HG03432 (cell line): Measurements from ENCODE around the gene POMP.
A peak's percentile ranks its signal among the peaks of the same experiment; 100 is the strongest.
"Not testable (repeated sequence)": the region's sequence is repeated elsewhere in the genome, so short reads cannot be mapped to it uniquely, and the experiment has no call there.

Experiments
- ATAC-seq: cut with Tn5 transposase; IDR thresholded peaks from one replicate; pipeline ENCODE4 v1.9.1; 2021; ENCODE audit warnings: mild to moderate bottlenecking, moderate library complexity; ENCODE audit not compliant: unreplicated experiment

The POMP gene

DNA sequence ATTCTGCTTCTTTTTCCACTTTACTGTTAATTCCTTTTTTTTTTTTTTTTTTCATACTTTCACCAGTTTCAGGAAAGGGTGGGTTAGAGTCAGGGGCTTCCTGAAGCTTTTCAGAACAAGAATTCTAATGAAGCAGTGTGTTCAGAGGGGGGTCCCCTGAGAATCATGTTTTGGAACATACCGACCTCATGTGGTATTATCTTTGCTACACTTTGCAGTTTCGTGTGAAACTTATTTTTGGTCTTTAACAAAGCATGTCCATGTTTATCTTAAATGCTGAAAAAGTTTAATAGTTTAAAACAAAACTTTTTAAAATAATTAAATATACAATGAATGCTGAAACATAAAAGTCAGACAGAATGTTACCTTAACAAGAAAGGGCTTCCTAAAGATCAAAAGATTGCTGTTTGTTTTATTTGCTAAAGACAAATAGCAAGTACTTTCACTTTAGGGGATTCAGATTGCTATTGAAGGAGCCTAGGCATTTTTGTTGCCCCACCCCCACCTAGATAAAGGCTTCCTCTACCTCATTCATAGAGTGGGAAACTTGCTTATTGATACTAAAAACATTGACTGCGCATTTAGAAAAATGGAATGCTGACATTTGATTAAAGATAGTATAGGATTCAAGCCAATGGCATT lies 21.1 kb upstream of the POMP start:
- ATAC-seq = no peak

DNA sequence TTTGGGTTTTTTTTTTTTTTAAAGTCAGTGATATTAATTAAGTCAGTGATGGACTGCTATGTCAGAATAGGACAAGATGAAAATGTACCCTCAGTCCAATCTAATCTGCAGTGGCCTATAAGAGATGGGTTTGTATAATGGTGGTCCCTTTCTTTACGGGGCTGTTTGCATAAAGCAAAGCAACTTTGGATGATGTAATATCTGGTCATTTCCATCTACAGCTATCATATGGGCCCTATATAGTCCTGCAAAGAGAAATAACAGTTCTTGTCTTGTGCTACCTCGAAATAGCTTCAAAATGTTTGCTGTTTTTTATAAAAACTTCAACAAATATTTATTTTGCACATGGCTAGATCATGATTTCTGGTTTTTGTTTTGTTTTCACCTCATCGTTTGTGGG lies 20.2 kb upstream of the POMP start:
- ATAC-seq = no peak

- no peak for ATAC-seq
Observed at GRCh38 chr13:28640861-28641599, 17.9 kb upstream of the POMP start.

- peak; percentile 80 for ATAC-seq
Observed at GRCh38 chr13:28641600-28641926, 17.4 kb upstream of the POMP start.

- no peak for ATAC-seq
Observed at GRCh38 chr13:28650284-28650683, 8.6 kb upstream of the POMP start.

DNA sequence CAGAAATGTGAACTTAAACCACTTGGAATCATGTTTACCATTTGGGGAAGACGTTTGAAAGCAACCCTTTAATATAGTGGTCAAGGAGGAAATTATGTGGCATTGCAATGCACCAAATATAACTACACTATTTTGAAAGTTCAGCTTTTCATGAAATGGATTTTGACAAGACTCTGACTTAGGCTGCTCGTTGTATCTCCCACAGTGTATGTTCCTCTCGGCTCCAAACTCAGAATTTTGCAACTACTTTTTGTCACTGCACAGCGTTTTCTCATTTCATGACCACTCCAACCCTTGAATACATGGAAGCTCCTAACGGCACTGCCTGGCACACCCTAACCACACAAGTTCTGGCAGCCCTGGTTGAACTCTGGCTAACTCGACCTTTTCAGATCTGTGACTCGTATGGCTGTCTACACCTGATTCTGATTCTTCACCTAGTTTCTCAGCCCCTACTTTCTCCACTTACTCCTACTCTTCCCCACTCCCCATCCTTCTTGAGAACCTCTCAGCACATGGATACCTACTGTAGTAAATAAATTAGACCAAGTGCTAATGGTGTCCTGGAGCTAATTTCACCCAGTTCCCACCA lies 7.0 kb upstream of the POMP start:
- ATAC-seq = no peak

DNA sequence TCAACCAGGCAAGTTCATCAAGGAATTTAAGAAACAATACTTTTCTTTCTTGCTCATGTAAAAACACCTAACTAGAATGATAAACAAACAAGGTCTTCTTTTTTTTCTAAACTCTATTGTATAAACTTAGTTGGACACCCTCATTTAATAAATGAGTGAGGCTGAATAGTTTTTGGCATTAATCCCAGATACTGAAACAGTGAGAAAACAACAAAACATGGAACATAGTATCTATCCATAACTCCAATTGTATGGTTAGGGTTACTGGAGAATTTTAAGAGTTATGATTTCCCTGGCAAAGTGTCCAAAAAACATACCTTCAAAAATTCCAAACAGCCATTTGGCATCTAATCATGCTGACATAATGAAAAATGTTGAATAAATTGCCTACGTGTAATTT lies 5.8 kb upstream of the POMP start:
- no peak for ATAC-seq

DNA sequence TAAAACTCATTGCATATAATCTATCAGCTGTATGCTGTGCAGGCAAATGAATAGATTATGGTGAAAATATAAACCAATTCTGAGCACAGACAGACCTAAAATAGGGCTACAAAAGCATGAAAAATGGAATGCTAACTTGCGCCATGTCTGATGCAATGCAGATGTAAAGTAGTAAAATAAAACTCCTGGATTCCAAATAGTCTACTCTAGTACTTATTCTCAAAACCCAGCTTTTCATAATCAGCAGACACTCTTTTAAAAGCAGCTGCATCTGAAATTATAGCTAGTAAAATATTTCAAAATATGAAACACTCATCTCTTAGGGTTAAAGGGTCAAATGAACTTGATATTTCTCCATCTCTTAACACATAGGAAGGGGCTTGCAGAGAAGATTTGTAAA lies 4.7 kb upstream of the POMP start:
- ATAC-seq = no peak

GRCh38 chr13:28655561-28655960 lies 3.4 kb upstream of the POMP start:
- ATAC-seq = no peak

DNA sequence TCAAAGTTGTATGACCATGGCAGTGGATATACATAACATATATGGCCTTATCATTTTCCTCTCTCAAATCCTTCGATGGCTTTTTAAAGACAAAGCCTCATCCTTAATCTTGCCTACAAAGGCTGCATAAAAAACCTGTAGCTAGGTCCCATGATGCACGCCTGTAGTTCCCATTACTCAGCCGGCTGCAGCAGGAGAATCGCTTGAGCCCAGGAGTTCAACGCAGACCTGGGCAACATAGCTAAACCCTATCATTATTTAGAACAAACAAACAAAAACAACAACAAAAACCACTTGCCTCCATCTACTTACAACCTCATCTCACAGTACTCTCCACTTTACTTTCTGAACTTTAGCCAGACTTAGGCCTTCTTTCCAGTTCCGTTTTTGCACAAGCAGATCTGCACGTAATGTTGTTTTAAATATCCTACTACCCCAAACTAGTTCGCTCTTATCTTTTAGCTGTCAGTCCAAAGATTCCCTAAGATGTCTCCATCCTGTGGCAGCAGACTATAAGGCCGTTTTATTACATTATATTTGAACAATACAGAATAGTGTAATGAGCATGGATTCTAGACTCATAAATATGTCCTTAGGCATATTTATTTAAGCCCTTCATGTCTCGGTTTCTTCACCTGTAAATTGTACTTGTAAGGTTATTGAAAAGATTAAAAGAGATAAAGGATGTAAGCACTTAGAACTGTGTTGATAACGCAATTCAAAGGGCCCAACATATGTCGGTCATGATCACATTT lies 969 bp upstream of the POMP start:
- ATAC-seq = no peak

DNA sequence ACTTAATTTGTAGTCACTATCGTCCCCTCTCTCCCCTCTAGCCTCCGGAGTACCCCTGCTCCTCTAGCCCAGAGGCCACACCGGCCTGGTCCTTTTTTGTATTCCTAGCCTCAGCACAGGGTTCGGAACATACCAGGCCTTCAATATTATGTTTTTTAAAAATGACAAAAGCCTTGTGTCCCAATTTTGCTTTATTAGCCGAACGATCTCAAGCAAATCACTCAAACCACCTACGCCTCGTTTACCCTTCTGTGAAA lies 463 bp upstream of the POMP start:
- peak; percentile 17 for ATAC-seq

GRCh38 chr13:28659621-28659970 lies 666 bp downstream of the POMP start:
- ATAC-seq = peak; percentile 29

GRCh38 chr13:28666897-28667488 lies 8.1 kb downstream of the POMP start:
- no peak for ATAC-seq

DNA sequence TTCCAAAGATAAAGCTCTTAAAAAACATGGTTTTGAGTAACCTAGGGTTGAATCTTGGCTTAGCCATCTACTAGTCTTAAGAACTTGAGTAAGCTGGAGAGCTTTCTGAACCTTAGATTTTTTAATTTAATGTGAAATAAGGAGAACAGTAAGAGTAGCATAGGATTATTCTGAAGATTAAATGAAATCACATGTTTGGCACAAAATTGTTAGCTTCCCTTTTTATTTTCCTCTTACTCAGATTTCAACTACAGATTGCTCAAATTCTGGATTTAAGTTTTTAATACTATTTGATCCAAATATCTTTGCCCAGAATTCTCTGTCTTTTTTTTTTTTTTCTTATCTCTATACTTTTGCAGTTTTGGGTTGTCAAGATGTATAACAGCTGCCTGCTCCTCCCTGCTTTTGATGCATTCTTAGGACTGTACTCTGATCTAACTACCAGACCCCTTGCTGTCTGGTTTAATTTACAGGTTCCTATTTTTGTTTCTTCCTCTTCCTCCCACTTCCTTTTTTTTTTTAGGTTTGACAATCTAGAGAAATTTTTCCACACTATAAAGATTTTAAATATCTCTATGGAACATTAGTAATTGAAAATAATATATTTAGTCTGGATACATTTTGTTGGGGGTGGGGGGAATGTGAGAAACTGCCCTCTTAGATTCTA lies 12.3 kb downstream of the POMP start:
- no peak for ATAC-seq

GRCh38 chr13:28678809-28679208 lies 19.9 kb downstream of the POMP start:
- ATAC-seq = no peak

DNA sequence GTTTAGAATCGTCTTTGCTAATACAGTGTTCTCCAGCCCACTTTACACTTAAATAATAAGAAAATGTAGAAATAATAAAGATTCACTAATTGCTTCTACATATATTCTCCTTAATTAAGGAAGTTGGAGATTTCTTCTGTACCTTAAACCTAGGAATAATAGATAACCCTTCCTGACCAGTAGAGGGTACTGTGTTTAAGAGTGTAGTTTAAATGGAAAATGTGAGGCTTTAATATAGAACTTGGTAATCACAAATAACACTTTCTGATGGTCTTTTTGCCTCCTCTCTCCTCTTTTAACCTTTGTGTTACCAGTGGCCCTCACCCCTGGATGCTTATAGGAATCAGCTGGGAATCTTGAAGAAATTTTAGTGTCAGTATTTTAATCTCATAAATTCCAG lies 20.7 kb downstream of the POMP start:
- ATAC-seq = no peak

GRCh38 chr13:28680541-28680940 lies 21.6 kb downstream of the POMP start:
- ATAC-seq = no peak

DNA sequence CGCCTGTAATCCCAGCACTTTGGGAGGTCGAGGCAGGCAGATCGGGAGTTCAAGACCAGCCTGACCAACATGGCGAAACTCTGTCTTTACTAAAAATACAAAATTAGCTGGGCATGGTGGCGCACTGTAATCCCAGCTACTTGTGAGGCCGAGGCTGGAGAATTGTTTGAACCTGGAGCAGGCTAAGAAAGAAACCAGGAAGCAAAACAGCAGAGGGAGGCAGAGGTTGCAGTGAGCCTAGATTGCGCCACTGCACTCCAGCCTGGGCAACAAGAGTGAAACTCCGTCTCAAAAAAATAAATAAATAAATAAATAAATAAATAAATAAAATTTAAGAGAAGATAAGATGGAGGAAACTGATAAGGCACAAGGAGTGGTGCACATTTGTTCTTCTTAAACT lies 24.2 kb downstream of the POMP start:
- not testable (repeated sequence) for ATAC-seq

- no peak for ATAC-seq
Observed at GRCh38 chr13:28684257-28684656, 25.3 kb downstream of the POMP start.

- no peak for ATAC-seq
Observed at GRCh38 chr13:28685114-28685513, 26.2 kb downstream of the POMP start.

DNA sequence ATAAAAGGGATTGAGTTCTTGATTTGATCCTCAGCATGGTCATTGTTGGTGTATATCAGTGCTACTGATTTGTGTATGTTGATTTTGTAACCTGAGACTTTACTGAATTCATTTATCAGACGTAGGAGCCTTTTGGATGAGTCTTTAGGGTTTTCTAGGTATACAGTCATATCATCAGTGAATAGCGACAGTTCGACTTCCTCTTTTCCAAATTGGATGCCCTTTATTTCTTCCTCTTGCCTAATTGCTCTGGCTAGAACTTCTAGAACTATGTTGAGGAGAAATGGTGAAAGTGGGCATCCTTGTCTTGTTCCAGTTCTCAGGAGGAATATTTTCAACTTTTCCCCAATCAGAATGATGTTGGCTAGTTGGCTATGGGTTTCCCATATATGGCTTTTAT lies 27.0 kb downstream of the POMP start:
- no peak for ATAC-seq
